HUES48 (cell line): Measurements from ENCODE around the gene ZNF148.
A peak's percentile ranks its signal among the peaks of the same experiment; 100 is the strongest.

ENCODE experiments used
- H3K27ac ChIP-seq: one replicate; pipeline ENCODE4 v1.7.0; 2013; ENCODE audit warnings: low read depth, low read length, inconsistent platforms
- H3K27me3 ChIP-seq: 2 replicates; pipeline ENCODE4 v1.6.1; 2013; ENCODE audit warnings: mild to moderate bottlenecking, low read length; ENCODE audit not compliant: control insufficient read depth, insufficient read depth
- H3K36me3 ChIP-seq: 2 replicates; pipeline ENCODE4 v1.6.1; 2013; ENCODE audit warnings: low read length; ENCODE audit not compliant: control insufficient read depth, insufficient read depth
- H3K4me1 ChIP-seq: 2 replicates; pipeline ENCODE4 v1.6.1; 2013; ENCODE audit warnings: mild to moderate bottlenecking, low read length; ENCODE audit not compliant: control insufficient read depth, insufficient read depth
- H3K4me3 ChIP-seq: 2 replicates; pipeline ENCODE4 v1.5.1; 2013; ENCODE audit warnings: mild to moderate bottlenecking, low read depth, low read length
- H3K9ac ChIP-seq: 2 replicates; pipeline ENCODE4 v1.6.1; 2013; ENCODE audit warnings: mild to moderate bottlenecking, low read depth, low read length, moderate library complexity
- H3K9me3 ChIP-seq: 2 replicates; pipeline ENCODE4 v1.6.1; 2013; ENCODE audit warnings: low read length; ENCODE audit not compliant: control insufficient read depth, insufficient read depth

The ZNF148 gene

DNA sequence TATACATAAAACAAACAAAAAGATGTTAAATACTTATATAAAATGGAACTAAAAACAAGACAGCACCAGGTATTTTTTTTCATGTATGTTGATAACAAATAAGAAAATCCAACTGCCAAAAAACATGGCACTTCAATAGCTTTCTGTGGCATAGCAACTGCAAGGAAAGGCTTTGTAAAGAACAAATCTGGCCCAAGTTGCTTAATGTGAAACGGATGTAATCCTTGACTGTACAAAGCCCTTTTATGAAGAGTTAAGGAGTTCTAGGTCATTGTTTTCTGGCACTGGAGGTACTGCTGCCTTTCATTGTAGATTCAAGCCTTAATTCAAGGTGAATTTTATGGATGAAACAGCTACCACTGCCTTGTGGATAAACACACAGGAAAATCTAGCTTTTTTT lies 93.7 kb downstream of the ZNF148 start:
- peak overlapping the region; percentile 62 for H3K27ac ChIP-seq
- no peaks in the 10 kb centered on the region for H3K9me3 ChIP-seq

DNA sequence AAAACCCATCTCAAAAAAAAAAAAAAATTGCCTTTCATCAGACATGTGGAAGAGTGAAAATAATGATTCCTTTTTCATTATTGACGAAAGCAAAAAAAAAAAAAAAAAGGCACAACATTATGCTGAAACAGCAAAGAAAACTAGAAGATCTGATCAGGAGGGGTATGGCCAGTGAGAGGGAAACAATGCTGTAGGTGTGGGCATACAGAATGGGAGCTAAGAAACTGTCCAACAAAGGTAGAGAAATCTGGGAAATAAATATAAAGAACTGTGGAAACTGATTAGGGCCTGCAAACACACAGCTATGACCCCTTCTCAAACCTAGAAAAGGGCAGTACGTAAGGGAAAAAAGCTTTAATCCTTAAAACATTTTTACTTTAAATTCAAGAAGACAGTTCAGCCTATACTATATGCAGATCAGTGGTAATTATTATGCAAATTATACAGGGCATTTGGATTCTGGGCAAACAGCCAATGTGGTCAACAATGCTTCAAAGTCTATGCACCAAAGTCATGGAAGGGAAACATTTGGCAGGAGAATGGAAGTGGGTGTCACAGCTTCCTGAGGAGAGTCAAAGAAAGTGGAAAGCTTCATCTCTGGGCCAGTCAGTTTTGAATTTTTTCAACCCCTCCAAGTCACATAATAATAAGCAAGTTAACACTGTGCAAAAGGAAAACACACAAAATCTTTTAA lies 94.3 kb downstream of the ZNF148 start:
- 0 out of 2 replicates have a peak, but pooled peaks cover 3% of the 10 kb centered on the region for H3K36me3 ChIP-seq
- no peak overlapping the region for H3K4me3 ChIP-seq
- peaks cover 44% of the 10 kb centered on the region for H3K4me1 ChIP-seq

More for the DNA sequence above, 93.7 kb downstream of the ZNF148 start:
- H3K9ac ChIP-seq = no peak overlapping the region
- H3K4me1 ChIP-seq = peaks cover 44% of the 10 kb centered on the region
- H3K27me3 ChIP-seq = no peaks in the 10 kb centered on the region
- H3K36me3 ChIP-seq = 0 out of 2 replicates have a peak, but pooled peaks cover 3% of the 10 kb centered on the region
- H3K4me3 ChIP-seq = no peak overlapping the region

DNA sequence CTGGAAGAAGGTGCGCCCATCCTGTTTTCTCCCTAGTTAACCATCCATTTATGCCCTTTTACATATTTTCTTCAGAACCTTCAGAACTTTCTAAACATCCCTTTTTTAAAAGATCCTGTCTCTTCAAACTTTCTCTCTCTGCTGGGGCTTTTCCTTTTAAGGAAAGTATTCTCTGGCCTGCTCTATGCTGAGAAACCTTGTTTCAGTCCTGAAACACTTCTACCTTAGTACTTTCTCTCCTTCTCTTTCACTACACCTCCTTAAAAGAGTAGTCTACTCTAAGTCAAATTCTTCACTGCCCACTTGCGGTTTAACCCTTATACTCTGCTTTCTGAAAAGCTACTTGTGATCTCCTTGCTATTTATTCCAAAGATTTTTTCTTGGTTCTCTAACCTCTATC lies 97.0 kb downstream of the ZNF148 start:
- Histone ChIP-seq H3K4me3 (no peak overlapping the region), H3K27ac (no peak overlapping the region), H3K27me3 (no peaks in the 10 kb centered on the region), H3K9ac (no peak overlapping the region), H3K4me1 (peaks cover 33% of the 10 kb centered on the region), H3K36me3 (0 out of 2 replicates have a peak, but pooled peaks cover 3% of the 10 kb centered on the region), H3K9me3 (no peaks in the 10 kb centered on the region)

More for the DNA sequence above, 94.3 kb downstream of the ZNF148 start:
- Histone ChIP-seq H3K27me3 (no peaks in the 10 kb centered on the region), H3K9me3 (no peaks in the 10 kb centered on the region), H3K9ac (no peak overlapping the region), H3K27ac (peak overlapping the region; percentile 62)

DNA sequence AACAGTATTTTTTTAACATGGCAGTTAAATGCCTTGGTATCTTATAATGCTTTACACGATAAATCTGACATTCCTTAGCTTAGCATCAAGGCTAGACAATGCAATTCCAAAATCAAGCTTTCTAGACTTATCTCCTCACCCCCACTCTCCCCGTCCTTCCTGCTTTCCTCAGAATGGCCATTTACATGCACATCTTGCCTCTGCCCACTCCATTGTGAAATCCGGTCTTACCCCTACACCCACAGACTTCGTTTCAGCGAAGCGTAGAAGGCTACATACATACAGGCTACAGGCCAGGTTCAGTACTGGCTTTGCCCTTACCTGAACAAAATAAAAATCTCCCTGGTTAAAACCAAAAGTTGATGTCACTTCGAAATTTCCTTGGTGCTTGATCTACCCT lies 104.0 kb downstream of the ZNF148 start:
- no peak overlapping the region for H3K27ac ChIP-seq
- no peak overlapping the region for H3K9ac ChIP-seq
- no peaks in the 10 kb centered on the region for H3K36me3 ChIP-seq

DNA sequence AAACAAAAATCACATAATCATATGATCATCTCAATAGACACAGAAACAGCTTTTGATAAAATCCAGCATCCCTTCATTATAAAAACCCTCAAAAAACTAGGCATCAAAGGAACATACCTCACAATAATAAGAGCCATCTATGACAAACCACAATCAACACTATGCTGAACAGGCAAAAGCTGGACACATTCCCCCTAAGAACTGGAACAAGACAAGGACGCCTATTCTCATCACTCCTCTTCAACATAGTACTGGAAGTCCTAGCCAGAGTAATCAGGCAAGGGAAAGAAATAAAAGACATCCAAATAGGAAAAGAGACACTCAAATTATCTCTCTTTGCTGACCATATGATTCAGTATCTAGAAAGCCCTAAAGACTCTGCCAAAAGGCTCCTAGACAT lies 107.7 kb downstream of the ZNF148 start:
- H3K9ac ChIP-seq = no peak overlapping the region
- H3K27ac ChIP-seq = no peak overlapping the region
- H3K4me1 ChIP-seq = peaks cover 8% of the 10 kb centered on the region
- H3K27me3 ChIP-seq = no peaks in the 10 kb centered on the region
- H3K36me3 ChIP-seq = no peaks in the 10 kb centered on the region
- no peaks in the 10 kb centered on the region for H3K9me3 ChIP-seq
- no peak overlapping the region for H3K4me3 ChIP-seq

More for the DNA sequence above, 104.0 kb downstream of the ZNF148 start:
- H3K4me3 ChIP-seq = no peak overlapping the region
- H3K4me1 ChIP-seq = peaks cover 8% of the 10 kb centered on the region
- no peaks in the 10 kb centered on the region for H3K9me3 ChIP-seq
- no peaks in the 10 kb centered on the region for H3K27me3 ChIP-seq

DNA sequence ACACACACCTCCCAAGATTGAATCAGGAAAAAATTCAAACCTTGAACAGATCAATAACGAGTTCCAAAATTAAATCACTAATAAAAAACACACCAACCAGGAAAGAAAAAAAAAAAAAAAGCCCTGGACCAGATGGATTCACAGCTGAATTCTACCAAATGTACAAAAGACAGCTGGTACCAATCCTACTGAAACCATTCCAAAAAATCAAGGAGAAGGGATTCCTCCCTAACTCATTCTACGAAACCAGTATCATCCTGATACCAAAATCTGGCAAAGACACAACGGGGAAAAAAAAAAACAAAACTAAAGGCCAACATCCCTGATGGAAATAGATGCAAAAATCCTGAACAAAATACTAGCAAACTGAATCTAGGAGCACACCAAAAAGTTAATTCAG lies 108.2 kb downstream of the ZNF148 start:
- no peaks in the 10 kb centered on the region for H3K27me3 ChIP-seq
- no peaks in the 10 kb centered on the region for H3K36me3 ChIP-seq
- H3K9ac ChIP-seq = no peak overlapping the region
- H3K9me3 ChIP-seq = no peaks in the 10 kb centered on the region
- H3K4me1 ChIP-seq = peaks cover 8% of the 10 kb centered on the region
- H3K27ac ChIP-seq = no peak overlapping the region
- H3K4me3 ChIP-seq = no peak overlapping the region

DNA sequence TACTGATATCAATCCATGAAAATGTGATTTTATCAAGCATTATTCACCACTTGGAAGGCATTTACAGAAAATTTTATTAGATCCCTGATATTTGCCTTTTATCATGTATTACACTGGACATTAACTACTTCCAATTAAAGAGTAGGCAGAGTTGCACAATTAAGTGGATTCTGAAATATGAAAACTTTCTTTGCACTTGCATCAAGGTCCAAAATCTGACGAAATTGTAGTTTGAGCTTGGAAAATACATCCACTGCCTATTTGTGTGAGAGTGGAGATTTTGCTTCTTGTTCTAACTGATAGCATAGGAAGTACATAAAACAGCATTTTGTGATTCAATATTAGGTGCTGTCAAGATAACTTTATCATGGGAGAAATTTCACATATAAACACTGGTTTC lies 113.0 kb downstream of the ZNF148 start:
- Histone ChIP-seq H3K27me3 (no peaks in the 10 kb centered on the region), H3K4me1 (no peaks in the 10 kb centered on the region), H3K9ac (no peak overlapping the region), H3K36me3 (no peaks in the 10 kb centered on the region), H3K27ac (no peak overlapping the region), H3K9me3 (no peaks in the 10 kb centered on the region), H3K4me3 (no peak overlapping the region)

DNA sequence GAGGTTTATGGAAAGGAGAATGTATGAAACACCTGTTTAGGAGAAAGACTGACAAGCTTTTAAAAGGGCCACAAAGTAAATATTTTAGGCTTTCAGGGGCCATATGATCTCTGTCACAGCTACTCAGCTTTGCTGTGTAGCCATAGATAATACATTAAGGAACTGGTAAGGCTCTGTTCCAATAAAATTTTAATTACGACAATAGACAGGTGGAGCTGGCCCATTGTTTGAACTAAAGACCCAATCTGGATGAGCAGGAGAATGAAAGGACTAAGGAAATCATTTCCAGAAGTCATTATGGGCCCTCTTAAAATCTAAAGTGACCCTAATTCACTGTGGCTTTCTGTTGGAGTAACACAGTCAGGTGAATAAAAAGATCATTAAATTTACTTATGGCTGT lies 114.1 kb downstream of the ZNF148 start:
- Histone ChIP-seq H3K36me3 (no peaks in the 10 kb centered on the region), H3K4me3 (no peak overlapping the region), H3K4me1 (no peaks in the 10 kb centered on the region), H3K9ac (no peak overlapping the region), H3K27ac (no peak overlapping the region), H3K9me3 (no peaks in the 10 kb centered on the region), H3K27me3 (no peaks in the 10 kb centered on the region)

DNA sequence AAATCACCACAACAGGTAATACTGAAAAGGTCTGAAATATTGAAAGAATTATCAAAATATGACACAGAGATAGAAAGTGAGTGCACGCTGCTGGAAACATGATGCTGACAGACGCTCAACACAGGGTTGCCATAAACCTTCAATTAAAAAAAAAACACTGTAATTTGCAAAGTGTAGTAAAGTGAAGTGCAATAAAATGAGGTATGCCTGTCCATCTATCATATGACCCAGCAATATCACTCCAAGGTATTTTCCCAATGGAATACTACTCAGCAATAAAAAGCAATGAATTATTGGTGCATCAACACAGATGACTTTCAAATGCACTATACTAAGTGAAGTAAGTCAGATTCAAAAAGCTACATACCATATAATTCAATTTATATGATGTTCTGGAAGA lies 115.0 kb downstream of the ZNF148 start:
- no peaks in the 10 kb centered on the region for H3K4me1 ChIP-seq
- no peaks in the 10 kb centered on the region for H3K36me3 ChIP-seq
- no peaks in the 10 kb centered on the region for H3K27me3 ChIP-seq
- H3K4me3 ChIP-seq = no peak overlapping the region
- no peak overlapping the region for H3K9ac ChIP-seq
- no peaks in the 10 kb centered on the region for H3K9me3 ChIP-seq
- no peak overlapping the region for H3K27ac ChIP-seq

DNA sequence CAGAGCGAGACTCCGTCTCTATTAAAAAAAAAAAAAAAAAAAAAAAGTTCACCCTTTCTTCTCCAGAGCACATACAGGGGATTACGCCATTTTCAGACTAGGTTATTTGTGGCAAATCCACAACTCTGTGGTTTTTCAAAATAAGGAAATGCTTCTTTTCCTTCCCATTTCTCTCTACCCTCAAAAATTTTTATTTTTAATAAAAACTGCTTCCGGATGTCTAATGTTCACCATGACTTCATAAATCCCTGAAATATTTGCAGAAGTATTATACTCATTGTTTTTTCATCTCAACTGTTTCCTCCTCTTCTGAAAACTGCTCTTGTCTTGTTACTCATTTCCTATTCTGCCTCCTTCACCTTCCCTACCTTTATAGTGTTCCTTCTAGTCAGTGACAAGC lies 117.6 kb downstream of the ZNF148 start:
- Histone ChIP-seq H3K4me1 (no peaks in the 10 kb centered on the region), H3K9ac (no peak overlapping the region), H3K36me3 (no peaks in the 10 kb centered on the region), H3K9me3 (no peaks in the 10 kb centered on the region), H3K27ac (no peak overlapping the region), H3K4me3 (no peak overlapping the region), H3K27me3 (no peaks in the 10 kb centered on the region)

DNA sequence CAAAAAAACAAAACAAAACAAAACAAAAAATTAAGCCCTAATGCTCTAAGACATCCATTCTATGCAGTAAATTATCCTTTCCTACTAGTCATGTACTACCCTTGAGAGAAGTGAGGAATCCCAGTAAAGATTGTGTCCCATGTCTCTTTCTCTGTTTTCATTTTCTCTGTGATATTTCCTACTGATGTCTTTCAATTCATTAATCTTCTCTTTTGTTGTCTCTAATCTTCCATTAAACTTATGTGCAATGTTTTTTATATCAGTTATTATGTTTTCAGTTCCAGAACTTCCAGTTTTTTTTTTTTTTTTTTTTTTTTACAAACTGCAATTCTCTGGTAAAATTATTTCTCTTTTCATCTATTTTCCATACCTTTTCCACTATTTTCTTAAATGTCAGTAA lies 118.5 kb downstream of the ZNF148 start:
- H3K9ac ChIP-seq = no peak overlapping the region
- no peaks in the 10 kb centered on the region for H3K9me3 ChIP-seq
- no peaks in the 10 kb centered on the region for H3K27me3 ChIP-seq
- no peak overlapping the region for H3K4me3 ChIP-seq
- no peaks in the 10 kb centered on the region for H3K4me1 ChIP-seq
- H3K27ac ChIP-seq = no peak overlapping the region
- H3K36me3 ChIP-seq = no peaks in the 10 kb centered on the region
